HepG2 (cell line): ENCODE data around the gene CERS5. TPM values are rescaled to one million over a fixed set of nuclear protein-coding genes. Genes with fewer than 3 reads are reported as not detected.

ENCODE experiments used
- ARNT ChIP-seq: fragments of 450-650 bp; IDR thresholded peaks from 2 replicates; pipeline ENCODE4 v1.6.1; 2017
- CBFB ChIP-seq: sonication (generic); formaldehyde crosslinking; IDR thresholded peaks from 2 replicates; pipeline ENCODE4 v1.4.0; 2020; ENCODE audit warnings: missing genetic modification reagents
- CBX1 ChIP-seq: IDR thresholded peaks from one replicate; pipeline ENCODE4 v1.6.1; 2016; ENCODE audit warnings: antibody characterized with exemption, low read depth
- CREB1 ChIP-seq, 2 experiments: fragments of 450-650 bp in 1 of 2; IDR thresholded peaks; 2 replicates each; pipeline ENCODE4 v1.6.1; 2016 to 2017; ENCODE audit warnings: control low read depth in 1 of 2, mild to moderate bottlenecking in 1 of 2, missing compliant biosample characterization in 1 of 2, missing genetic modification characterization in 1 of 2
- GATA4 ChIP-seq: sonication (generic); IDR thresholded peaks from 2 replicates; pipeline ENCODE4 v1.6.1; 2016; ENCODE audit warnings: antibody characterized with exemption, low read depth, borderline replicate concordance
- GFI1 ChIP-seq: sonication (generic); formaldehyde crosslinking; IDR thresholded peaks from 2 replicates; pipeline ENCODE4 v1.5.0; 2020; ENCODE audit warnings: missing genetic modification reagents, mild to moderate bottlenecking, borderline replicate concordance
- HIVEP1 ChIP-seq: sonication (generic); formaldehyde crosslinking; IDR thresholded peaks from 2 replicates; pipeline ENCODE4 v1.4.0; 2020; ENCODE audit warnings: mild to moderate bottlenecking, missing genetic modification reagents
- MED13 ChIP-seq: sonication (generic); formaldehyde crosslinking; IDR thresholded peaks from 2 replicates; pipeline ENCODE4 v1.5.0; 2020; ENCODE audit warnings: missing genetic modification reagents
- PHB2 ChIP-seq: fragments of 450-650 bp; IDR thresholded peaks from 2 replicates; pipeline ENCODE4 v1.6.1; 2018; ENCODE audit not compliant: partially characterized antibody
- SMAD9 ChIP-seq: sonication (generic); formaldehyde crosslinking; IDR thresholded peaks from 2 replicates; pipeline ENCODE4 v1.5.1; 2020; ENCODE audit warnings: mild to moderate bottlenecking, missing genetic modification reagents
- SMYD3 ChIP-seq: sonication (generic); formaldehyde crosslinking; IDR thresholded peaks from 2 replicates; pipeline ENCODE4 v1.8.1; 2023; ENCODE audit warnings: mild to moderate bottlenecking, missing genetic modification reagents
- TBL1XR1 ChIP-seq: fragments of 150-350 bp; IDR thresholded peaks from 2 replicates; pipeline ENCODE4 v1.6.1; 2014; ENCODE audit warnings: borderline replicate concordance, low read length; ENCODE audit not compliant: partially characterized antibody
- TCF12 ChIP-seq, 2 experiments: fragments of 450-650 bp in 1 of 2; sonication (generic) in 1 of 2; formaldehyde crosslinking in 1 of 2; IDR thresholded peaks; 2 replicates each; pipeline versions ENCODE4 v1.6.1 to v1.8.0; 2017 to 2022; ENCODE audit warnings: antibody characterized with exemption in 1 of 2, mild to moderate bottlenecking in 1 of 2, missing genetic modification reagents in 1 of 2, moderate library complexity in 1 of 2
- ZNF331 ChIP-seq: sonication (generic); formaldehyde crosslinking; IDR thresholded peaks from 2 replicates; pipeline ENCODE4 v1.4.0; 2020; ENCODE audit warnings: missing genetic modification reagents
- ZNF451 ChIP-seq: sonication (generic); formaldehyde crosslinking; IDR thresholded peaks from 2 replicates; pipeline ENCODE4 v1.5.0; 2020; ENCODE audit warnings: mild to moderate bottlenecking, missing genetic modification reagents
- ZNF510 ChIP-seq: sonication (generic); formaldehyde crosslinking; IDR thresholded peaks from 2 replicates; pipeline ENCODE4 v1.4.0; 2020; ENCODE audit warnings: low read depth, mild to moderate bottlenecking, missing genetic modification reagents
- ZNF724P ChIP-seq: sonication (generic); formaldehyde crosslinking; IDR thresholded peaks from 2 replicates; pipeline ENCODE4 v1.8.0; 2022; ENCODE audit warnings: missing genetic modification reagents, borderline replicate concordance
- ZNF792 ChIP-seq: IDR thresholded peaks from 2 replicates; pipeline ENCODE4 v1.6.1; 2016
- polyA plus RNA-seq, 8 experiments: library from polyadenylated mRNA; depleted of rRNA in 3 of 8; stranded (reverse) in 7 of 8; unstranded in 1 of 8; fragments of >200 nt; fragmentation: Illumina TruSeq in 4 of 8; extraction: Trizol in 4 of 8; gene quantifications; 2 replicates each; pipeline versions ENCODE4 v1.2.1 to v1.2.3, GENCODE V29; 2011 to 2016; ENCODE audit warnings: low read depth in 4 of 8, missing spikeins in 1 of 8, mixed read lengths in 1 of 8; ENCODE audit not compliant: insufficient read depth in 1 of 8
- total RNA-seq, 5 experiments: library from RNA; depleted of rRNA; stranded (reverse); fragments of >200 nt; fragmentation: Illumina TruSeq; extraction: Trizol; gene quantifications; 2 replicates each; pipeline ENCODE4 v1.2.3, GENCODE V29; 2016; ENCODE audit warnings: low read depth in 1 of 5
- TF ChIP-seq, protein P1 (sequence below): sonication (generic); formaldehyde crosslinking; IDR thresholded peaks from 2 replicates; pipeline ENCODE4 v1.8.1; 2023; ENCODE audit warnings: missing genetic modification reagents, inconsistent platforms, borderline replicate concordance
- TF ChIP-seq, protein P2 (sequence below), 2 experiments: sonication (generic) in 1 of 2; formaldehyde crosslinking in 1 of 2; IDR thresholded peaks; 2 replicates each; pipeline versions ENCODE4 v1.5.1 to v1.6.1; 2011 to 2020; ENCODE audit warnings: borderline replicate concordance in 1 of 2, low read depth in 1 of 2, low read length in 1 of 2, mild to moderate bottlenecking in 1 of 2, missing genetic modification reagents in 1 of 2, moderate library complexity in 1 of 2
- TF ChIP-seq, protein P3 (sequence below): fragments of 450-650 bp; IDR thresholded peaks from 2 replicates; pipeline ENCODE4 v1.6.1; 2017; ENCODE audit warnings: mild to moderate bottlenecking

Gene CERS5
- total and polyA plus RNA-seq, 2 of the 13 experiments (the other 11 are each of a cell fraction or from before 2014, with no cell fraction given), result 22.3 to 48.8 TPM

DNA sequence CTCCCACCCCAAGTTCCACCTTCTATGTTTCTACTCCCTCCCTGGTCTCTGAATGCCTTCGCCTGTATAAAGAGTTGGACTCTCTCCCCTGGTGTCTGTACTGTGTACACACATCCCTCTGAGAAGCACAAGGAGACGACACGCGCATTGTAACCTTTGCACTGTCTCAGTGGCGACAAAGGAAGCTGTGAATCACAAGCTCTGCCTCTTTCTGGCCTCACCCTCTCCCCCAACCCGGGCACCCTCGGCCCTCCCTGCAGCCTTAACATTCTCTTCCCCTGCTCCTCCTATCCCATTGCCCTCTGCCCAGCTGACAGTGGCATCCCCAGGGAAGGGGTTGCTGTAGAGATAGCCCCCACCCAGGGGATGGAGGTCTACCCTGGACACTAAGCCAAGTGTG is 84.5 kb downstream of the CERS5 start (continued):
- no peak for TF ChIP-seq CBX1
- TF ChIP-seq, protein P1, sequence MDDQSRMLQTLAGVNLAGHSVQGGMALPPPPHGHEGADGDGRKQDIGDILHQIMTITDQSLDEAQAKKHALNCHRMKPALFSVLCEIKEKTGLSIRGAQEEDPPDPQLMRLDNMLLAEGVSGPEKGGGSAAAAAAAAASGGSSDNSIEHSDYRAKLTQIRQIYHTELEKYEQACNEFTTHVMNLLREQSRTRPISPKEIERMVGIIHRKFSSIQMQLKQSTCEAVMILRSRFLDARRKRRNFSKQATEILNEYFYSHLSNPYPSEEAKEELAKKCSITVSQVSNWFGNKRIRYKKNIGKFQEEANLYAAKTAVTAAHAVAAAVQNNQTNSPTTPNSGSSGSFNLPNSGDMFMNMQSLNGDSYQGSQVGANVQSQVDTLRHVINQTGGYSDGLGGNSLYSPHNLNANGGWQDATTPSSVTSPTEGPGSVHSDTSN, result no peak
- no peak for TF ChIP-seq TBL1XR1
- TF ChIP-seq SMAD9, result no peak
- no peak for TF ChIP-seq PHB2
- no peak for TF ChIP-seq CREB1 (IDR thresholded peaks at IDR 0.05)
- no peak for TF ChIP-seq CREB1 (CRISPR knock-in tag; IDR thresholded peaks at IDR 0.05)
- TF ChIP-seq ZNF331 (CRISPR knock-in tag), result no peak
- no peak for TF ChIP-seq CBFB
- no peak for TF ChIP-seq ZNF724P (CRISPR knock-in tag)
- TF ChIP-seq, protein P2, sequence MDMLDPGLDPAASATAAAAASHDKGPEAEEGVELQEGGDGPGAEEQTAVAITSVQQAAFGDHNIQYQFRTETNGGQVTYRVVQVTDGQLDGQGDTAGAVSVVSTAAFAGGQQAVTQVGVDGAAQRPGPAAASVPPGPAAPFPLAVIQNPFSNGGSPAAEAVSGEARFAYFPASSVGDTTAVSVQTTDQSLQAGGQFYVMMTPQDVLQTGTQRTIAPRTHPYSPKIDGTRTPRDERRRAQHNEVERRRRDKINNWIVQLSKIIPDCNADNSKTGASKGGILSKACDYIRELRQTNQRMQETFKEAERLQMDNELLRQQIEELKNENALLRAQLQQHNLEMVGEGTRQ (IDR thresholded peaks at IDR 0.05; ENCODE audit: low read depth, low read length), result no peak
- TF ChIP-seq, protein P2 (CRISPR knock-in tag; IDR thresholded peaks at IDR 0.05; ENCODE audit: borderline replicate concordance), result no peak
- 0 out of 2 replicates have a peak, but pooled peaks have one; percentile 30 for TF ChIP-seq GFI1 (CRISPR knock-in tag)
- no peak for TF ChIP-seq GATA4
- no peak for TF ChIP-seq TCF12 (IDR thresholded peaks at IDR 0.05)
- TF ChIP-seq TCF12 (CRISPR knock-in tag; IDR thresholded peaks at IDR 0.05), result no peak
- TF ChIP-seq ZNF451 (CRISPR knock-in tag), result no peak
- peak; percentile 43; the same call in 1 of the 2 replicates for TF ChIP-seq ZNF792 (CRISPR knock-in tag)
- TF ChIP-seq, protein P3, sequence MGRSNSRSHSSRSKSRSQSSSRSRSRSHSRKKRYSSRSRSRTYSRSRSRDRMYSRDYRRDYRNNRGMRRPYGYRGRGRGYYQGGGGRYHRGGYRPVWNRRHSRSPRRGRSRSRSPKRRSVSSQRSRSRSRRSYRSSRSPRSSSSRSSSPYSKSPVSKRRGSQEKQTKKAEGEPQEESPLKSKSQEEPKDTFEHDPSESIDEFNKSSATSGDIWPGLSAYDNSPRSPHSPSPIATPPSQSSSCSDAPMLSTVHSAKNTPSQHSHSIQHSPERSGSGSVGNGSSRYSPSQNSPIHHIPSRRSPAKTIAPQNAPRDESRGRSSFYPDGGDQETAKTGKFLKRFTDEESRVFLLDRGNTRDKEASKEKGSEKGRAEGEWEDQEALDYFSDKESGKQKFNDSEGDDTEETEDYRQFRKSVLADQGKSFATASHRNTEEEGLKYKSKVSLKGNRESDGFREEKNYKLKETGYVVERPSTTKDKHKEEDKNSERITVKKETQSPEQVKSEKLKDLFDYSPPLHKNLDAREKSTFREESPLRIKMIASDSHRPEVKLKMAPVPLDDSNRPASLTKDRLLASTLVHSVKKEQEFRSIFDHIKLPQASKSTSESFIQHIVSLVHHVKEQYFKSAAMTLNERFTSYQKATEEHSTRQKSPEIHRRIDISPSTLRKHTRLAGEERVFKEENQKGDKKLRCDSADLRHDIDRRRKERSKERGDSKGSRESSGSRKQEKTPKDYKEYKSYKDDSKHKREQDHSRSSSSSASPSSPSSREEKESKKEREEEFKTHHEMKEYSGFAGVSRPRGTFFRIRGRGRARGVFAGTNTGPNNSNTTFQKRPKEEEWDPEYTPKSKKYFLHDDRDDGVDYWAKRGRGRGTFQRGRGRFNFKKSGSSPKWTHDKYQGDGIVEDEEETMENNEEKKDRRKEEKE, result no peak
- TF ChIP-seq HIVEP1 (CRISPR knock-in tag), result no peak
- TF ChIP-seq ZNF510 (CRISPR knock-in tag), result no peak
- no peak for TF ChIP-seq MED13 (CRISPR knock-in tag)
- TF ChIP-seq SMYD3 (CRISPR knock-in tag), result no peak
- no peak for TF ChIP-seq ARNT
